CD4-positive, alpha-beta T cell treated with Interleukin-1 beta for 1 hour (primary cell): ENCODE measurements around the gene PKD1.
A peak's percentile ranks its signal among the peaks of the same experiment; 100 is the strongest.
"Not testable (repeated sequence)": the region's sequence is repeated elsewhere in the genome, so short reads cannot be mapped to it uniquely, and the experiment has no call there.

Experiments
- DNase-seq, 2 donors: peaks; one replicate each; pipeline ENCODE4 v3.0.0-alpha.2; 2020 to 2022

The PKD1 gene

DNA sequence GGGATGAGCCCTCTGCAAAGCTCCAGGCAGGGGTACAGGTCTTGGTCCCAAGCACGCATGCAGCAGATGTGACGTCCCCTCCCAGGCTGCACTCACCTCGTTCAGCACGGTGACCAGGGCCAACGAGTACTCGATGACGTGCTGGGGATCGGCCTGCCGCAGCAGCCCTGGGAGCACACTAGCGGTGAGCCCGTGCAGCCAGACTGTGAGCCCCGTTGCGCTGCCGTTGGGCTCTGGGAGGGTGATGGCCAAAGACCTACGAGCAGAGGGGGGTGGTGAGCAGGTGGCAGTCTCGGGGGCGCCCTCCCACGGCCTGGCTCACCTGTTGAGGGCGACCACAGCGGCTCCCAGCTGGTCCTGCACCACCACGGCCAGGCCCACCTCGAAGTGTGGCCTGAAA lies 29.9 kb downstream of the PKD1 start:
- not testable (repeated sequence) for DNase-seq

DNA sequence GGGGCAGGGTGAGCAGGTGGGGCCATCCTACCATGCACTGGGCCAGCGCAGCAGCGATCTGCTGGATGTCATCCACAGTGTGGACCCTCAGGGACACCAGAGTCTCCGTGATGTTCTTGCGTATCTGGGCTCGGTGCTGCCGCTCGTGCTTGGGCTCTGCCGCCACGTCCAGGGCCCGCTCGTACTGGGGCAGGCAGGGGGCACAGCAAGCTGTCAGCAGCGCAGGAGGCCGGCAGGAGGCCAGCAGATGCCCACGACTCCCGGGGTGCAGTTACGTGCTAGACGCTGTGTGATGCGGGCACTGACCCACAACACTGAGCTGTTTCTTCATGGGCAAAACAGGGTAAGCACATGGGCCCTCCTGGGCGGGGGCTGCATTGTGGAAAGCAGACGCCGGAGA lies 30.4 kb downstream of the PKD1 start:
- not testable (repeated sequence) for DNase-seq

DNA sequence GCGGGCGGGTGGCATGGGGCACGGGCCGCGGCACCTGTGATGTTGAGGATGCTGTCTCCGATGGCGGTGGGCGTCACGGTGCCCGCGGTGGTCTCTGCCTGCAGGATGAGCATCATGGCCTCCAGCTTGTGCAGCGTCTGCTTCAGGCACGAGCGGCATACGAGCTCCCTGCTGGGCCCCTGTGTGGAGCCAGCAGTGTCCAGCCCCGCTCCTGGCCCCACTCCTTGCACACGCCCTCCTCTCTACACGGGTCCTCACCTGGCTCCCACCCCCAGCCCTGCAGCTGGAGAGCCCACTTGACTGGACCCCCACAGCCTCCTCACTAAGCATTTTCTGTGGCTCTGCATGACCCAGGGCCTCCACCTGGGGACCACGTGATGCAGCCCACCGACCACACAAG lies 31.2 kb downstream of the PKD1 start:
- not testable (repeated sequence) for DNase-seq

DNA sequence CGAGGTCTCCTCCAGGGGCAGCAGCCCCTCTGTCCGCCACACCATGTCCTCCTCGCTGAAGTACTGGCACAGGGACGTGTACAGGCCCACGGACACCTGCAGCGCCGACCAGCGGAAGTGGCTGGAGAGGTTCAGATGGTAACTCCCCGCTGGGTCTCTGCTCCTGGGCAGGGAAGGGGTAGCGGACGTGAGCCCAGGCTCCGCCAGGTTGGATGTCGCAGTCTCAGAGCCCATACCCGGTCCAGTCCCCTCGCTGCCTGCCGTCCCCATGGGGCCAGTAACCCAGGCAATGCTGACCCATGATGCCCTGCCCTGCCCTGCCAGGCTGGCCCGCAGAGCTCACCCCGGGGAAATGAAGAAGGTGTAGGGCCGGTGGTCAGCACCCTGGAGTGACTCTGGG lies 33.2 kb downstream of the PKD1 start:
- DNase-seq: no peak

DNA sequence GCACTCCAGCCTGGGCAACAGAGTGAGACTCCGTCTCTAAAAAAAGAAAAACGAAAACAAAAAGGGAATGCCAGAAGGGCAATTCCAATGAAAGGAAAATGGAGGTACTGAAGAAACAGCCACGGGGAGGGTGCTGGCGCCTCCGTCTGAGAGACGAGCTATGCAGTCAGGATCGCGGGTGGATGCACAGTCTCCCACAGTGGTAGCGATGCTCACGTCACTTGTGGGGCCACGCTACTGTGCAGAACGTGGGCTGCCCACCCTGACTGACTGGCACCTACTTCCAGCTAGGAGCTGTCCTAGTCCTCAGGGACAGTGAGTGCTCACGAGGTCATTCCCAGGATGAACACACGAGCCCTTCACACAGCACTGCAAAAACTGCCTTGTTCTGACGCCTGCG lies 34.1 kb downstream of the PKD1 start:
- DNase-seq: not testable (repeated sequence)

DNA sequence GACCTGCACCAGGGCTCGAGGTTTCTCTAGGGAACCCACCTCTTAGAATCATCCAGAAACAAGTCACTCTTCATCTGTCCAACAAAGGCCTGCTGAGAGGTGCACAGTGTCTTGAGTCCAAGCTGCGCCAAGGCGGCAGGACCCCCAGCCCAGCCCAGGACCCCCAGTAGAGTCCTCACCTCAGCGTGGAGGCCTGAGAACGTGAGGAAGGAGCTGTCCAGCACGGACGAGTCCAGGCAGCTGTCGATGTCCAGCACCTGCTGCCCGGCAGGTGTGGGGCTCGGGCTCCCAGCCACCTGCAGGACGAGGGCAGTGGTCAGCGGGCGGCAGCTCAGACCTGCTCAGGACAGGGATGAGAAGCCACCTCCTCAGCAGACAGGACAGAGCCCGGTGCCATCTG lies 38.0 kb downstream of the PKD1 start:
- DNase-seq: not testable (repeated sequence)

DNA sequence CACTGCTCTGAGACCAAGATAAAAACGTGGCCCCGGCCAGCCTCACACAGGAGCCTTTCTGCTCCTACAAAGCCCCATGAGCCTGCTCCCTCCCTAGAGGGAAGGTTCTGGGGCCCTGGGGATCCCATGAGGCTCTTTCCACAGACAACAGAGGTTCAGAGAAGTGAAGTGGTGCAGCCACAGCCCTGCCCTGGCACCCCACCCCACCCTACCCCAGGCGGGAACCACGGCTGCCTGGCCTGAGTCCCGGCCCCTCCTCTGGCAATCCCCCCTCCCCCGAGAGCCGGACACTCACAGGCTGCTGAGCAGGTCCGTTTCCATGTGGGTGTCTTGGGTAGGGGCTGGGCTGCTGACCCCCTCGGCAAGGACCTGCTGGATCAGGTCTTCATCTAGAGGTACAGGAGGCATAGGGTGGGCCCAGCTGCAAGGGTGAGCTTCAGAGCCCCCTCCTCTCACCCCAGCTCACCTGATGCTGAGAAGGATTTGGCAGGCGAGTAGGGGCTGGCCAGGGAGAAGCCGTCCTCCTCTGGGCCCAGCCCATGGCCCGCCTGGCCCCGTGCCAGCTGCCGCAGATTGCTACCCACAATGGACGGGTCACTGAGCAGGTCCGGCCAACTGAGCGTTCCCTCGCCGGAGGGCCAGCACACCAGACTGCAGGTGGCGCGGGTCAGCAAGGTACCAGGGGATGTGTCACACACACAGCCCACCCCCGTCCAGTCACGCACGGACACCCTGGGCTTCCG lies 38.7 kb downstream of the PKD1 start:
- DNase-seq: no peak

DNA sequence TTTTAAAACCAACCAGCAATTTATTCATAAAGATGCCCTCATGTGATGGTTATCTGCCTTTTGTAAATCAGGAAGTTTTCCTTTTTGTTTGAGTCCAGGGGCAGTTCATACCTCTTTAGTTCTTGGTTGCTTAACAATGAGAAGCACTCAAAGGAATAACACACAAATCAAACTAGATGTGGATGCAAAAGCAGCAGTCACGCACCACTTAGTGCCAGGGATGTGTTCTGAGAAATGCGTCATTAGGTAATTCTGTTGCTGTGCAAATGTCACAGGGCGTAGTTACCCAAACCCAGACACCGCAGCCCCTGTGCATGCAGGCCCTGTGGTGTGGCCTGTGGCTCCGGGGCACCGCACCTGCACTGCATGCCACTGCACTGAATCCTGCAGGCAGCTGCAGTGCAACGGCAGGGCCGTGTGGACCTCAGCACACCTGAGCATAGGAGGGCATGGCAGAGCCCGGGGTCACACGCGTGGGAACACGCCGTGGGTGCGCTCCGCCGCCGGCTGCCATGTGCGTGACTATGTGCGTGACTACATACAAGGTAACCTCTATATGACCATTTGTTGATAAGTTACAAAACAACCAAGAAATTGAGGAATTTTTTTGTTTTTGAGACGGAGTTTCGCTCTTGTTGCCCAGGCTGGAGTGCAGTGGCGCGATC lies 39.6 kb downstream of the PKD1 start:
- DNase-seq: no peak

DNA sequence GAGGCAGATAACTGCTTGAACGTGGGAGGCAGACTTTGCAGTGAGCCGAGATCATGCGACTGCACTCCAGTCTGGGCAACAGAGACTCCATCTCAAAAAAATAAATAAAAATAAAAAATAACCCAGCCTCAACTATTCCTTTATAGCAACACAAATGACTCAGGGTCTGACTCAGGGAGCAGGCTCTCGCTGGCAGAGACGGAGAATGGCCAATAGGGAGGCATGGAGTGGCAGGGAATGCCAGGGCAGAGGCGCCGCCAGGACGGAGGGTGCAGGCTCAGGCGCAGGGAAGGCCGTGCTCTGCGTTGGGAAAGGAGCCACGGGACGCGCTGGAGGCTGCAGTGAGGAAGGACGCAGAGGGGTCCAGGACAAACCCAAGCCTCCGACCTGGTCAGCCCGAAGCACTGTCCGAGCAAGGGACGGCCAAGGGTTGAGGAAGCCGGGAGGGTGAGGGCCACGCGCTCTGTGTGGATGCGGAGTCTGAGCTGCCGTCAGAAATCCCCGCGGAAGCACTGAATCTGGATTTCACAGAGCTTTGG lies 40.3 kb downstream of the PKD1 start:
- DNase-seq: no peak

DNA sequence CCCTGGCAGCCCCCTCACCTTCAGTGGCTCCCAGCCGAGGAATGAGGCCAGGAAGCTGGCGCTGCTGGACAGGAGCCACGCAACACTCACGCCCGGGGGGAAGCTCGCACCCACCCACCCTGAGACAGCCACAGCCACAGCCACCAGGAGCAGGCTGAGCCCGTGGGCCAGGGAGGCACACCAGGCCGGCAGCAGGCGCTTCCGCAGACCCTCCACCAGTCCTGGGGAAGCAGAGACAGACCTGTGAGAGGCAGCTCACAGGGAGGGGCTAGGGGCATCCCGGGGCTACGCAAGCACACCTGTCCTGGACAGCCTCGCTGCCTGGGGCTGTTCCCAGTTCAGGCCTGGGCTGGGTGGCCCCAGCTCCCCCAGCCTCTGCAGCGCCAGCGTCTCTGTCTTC lies 41.9 kb downstream of the PKD1 start:
- no peak for DNase-seq

DNA sequence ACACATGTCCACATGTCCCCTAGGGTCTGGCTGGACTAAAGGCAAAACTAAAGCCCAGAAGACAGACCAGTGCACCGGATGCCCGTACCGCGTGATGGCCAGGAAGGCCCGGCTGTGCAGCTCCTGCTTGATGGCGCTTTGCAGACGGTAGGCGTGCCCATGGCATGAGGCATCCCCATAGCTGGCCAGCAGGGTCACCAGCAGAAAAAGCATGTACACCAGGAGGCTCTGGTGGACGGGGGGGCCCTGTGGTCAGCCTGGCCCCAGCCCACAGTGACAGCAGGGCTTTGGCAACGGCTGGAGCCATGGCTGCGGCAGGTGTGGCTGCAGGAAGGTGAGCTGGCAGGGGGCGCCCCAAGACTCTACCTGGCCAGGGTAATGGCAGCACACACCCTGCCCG lies 42.8 kb downstream of the PKD1 start:
- DNase-seq: no peak

DNA sequence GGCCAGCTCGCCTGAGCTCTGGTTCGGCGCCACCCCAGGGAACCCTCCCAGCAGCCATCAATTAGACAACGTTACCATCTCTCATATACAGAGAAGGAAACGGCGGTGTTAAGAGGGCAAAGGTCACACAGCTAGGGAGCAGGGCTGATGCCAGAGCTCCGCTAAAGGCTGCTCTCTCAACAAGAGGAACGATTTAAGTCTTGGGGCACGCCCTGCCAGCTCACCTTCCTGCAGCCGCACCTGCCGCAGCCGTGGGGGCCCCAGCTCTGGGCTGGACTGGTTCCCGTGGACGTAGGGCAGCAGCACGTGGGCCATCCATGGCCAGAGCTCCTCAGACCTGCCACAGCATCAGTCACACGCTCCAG lies 43.5 kb downstream of the PKD1 start:
- no peak for DNase-seq

DNA sequence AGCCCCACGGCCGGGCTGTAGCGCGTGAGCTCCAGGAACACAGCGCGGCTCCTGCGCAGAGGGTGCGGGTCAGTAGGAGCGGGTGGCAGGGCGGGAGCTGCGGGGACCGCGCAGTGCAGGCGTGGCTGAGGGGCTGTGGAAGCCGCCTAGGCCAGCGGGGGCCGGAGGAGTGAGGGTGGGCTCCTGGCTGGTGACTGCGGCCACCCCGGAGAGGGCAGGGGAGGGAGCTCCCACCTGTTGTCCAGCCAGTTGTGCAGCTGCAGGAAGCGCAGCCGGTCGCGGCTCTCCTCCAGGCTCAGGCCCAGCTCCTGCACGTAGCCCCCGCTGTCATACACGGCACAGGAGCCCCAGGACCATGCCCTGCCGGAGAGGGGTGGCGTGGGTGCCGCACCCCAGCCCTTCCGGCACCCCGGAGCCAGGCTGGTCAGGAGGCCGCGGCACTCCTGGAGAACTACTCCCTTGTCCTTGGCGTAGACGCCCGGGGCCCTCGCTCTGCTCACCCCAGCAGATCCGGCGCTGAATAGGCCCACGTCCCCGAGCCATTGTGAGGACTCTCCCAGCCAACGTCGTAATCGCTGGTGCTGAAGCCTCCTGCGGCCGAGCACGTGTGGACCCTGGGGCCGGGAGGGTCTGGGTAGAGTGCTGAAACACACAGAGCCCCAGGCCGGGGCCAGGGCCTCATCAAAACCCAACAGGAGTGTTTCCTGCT lies 44.0 kb downstream of the PKD1 start:
- DNase-seq: no peak

DNA sequence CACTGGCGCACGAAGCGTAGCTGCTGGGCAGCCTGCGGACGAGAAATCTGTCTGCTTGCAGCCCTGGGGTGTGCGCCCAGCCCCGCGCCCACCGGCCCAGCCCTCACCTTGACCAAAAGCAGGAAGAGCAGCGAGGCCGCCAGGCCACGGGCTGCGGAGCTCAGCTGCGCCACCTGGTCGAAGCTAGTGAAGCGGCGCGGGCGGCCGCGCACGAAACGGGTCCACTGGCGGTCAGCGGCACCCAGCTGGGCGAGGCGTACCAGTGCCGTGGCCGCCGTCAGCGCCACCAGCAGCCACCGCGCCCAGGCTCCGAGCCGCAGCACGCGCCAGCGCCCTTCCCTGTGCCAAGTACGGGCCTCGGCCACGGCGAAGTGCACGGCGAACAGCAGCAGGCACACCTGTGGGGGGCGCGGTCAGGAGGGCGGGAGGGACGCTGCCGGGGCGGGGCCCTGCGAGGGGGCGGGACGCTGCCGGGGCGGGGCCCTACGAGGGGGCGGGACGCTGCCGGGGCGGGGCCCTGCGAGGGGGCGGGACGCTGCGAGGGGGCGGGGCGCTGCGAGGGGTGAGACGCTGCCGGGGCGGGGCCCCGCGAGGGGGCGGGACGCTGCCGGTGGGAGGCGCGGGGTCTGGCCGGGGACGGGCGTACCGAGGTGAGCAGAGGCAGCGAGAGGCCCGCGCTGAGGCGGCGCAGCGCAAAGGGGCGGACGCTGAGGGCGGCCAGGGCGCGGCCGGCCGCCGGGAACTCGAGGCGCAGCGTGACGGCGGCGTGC lies 44.7 kb downstream of the PKD1 start:
- peak; percentile 42 to 67 for DNase-seq

DNA sequence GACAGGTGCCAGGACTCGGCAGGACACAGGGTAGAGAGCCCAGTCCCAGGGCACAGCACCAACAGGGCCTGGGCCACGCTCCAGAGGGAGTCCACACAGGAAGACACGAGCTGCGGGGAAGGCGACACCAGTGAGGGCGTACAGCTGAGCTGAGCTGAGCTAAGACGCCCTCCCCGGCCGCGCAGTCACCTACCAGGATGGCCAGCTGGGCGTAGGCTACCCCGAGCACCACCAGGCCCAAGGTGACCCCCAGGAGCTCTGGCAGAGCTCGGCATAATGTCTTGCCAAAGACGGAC lies 45.3 kb downstream of the PKD1 start:
- DNase-seq: no peak

DNA sequence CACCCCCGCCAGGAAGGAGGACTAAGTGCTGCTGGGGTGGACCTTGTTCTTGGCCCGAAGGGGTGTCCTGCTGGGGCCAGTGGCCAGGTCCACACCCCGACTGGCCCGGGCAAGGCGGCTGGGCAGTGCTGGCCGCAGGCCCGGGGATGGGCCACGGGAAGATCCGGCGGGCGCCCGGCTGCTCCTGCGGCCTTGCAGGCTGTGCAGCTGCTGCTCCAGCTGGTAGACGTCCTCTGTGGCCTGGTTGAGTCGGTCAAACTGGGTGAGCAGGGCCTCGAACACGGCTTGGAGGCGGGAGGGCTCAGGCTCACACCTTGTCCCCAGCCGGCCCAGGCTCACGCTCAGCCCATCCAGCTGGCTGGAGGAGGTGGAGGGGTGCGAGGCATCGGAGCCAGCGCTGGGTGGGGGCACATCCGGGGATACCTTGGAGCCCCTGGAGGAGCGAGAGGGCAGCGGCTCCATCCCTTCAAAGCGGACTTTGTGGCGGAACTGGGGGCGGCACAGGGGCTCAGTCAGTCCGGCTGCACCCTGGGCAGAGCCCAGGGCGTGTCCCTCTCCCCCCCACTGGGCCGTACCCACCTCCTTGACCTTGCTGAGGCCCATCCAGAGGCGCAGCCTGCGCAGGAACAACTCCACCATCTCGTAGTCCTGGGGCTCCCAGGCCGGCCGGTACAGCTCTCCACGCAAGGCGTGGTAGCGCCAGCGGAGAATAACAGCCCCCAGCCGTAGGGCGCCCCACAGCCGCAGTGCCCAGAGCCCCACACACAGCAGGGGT lies 45.8 kb downstream of the PKD1 start:
- no peak for DNase-seq

DNA sequence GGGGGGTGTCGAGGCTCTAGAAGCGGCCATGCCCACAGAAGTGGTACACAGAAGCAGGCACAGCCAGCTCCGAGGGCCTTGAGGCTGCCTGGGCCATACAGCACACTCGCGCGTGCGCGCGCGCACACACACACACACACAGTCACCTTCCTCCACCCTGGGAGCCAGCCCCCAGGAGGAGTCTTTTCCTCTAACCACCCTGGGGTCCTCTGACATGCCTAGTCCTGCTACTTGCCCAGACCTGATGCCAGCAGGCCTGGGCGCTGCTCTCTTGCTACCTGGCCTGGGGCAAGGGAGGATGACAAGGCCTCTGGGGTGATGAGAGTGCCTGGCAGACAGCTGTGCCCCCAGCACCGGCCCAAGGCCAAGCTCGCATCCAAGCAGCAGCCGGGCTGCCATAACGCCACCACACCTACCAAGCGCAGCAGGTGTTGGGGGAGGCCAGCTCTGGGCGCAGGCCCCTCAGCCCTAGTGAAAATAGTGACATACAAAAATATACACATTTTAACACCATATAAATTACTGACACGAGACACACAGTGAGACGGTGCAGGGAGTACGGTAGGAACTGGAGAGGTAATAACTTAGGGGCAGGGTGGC lies 46.8 kb downstream of the PKD1 start:
- DNase-seq: no peak

DNA sequence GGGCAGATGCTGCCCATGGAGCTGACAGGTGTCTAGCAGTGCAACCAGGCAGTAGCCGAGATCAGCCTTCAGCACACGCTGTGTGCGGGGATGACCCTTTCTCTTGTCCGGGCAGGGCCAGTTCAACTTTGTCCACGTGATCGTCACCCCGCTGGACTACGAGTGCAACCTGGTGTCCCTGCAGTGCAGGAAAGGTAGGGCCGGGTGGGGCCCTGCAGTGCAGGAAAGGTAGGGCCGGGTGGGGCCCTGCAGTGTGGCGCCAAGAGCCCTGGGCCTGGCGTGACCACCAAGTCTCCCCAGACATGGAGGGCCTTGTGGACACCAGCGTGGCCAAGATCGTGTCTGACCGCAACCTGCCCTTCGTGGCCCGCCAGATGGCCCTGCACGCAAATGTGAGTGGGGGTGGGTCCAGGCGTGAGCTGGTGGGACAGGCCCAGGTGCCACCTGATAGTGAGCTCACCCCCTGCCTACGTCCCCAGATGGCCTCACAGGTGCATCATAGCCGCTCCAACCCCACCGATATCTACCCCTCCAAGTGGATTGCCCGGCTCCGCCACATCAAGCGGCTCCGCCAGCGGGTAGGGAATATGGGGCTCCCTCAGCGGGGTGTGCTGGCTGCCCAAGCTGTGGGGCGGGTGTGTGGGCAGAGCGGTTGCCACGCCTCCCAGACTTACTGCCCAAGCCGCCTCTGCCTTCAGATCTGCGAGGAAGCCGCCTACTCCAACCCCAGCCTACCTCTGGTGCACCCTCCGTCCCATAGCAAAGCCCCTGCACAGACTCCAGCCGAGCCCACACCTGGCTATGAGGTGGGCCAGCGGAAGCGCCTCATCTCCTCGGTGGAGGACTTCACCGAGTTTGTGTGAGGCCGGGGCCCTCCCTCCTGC lies 47.7 kb downstream of the PKD1 start:
- DNase-seq: no peak

DNA sequence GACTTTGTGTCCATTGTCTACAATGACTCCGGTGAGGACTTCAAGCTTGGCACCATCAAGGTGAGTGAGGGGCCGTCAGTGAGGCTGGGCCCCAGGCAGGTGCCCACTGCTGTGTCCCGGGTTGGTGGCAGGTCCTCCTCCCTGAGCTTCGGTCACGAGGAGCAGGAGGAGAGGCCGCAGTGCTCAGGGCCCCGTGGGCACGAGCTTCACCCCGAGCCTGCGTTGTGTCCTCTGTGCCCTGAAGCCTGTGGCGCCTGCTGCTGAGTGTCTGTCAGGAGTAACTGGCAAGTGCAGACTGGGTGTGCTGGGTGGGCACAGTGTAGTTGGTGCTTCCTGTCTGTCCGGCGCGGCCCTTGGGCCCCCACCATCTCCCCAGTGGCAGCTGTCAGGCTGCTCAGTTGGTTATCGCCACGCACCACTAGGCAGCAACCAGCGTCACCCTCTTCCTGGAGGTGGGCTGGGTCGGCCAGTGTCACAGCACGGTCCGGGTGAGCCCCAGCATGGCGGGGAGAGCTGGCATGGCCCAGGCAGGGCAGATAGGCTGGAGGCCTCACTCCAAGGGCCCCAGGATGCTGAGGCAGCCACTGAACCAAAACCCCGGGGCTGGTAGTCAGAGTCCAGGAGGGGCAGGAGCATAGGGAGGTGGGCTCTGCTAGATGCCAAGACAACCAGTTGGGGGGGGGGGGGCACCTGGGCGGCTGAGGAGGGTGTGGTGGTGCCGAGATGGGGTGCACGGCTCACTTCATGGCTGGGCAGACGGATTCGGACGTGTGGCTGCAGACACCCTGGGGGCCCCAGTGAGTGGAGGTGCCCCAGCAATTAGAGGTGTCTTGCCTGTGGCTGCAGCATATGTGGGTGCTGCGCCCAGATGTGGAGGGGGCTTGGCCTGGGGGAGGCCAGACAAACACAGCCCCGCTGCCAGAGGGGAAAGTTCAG lies 48.6 kb downstream of the PKD1 start:
- DNase-seq: no peak
